ENCODE data around the gene ESYT3.

Gene ESYT3

DNA sequence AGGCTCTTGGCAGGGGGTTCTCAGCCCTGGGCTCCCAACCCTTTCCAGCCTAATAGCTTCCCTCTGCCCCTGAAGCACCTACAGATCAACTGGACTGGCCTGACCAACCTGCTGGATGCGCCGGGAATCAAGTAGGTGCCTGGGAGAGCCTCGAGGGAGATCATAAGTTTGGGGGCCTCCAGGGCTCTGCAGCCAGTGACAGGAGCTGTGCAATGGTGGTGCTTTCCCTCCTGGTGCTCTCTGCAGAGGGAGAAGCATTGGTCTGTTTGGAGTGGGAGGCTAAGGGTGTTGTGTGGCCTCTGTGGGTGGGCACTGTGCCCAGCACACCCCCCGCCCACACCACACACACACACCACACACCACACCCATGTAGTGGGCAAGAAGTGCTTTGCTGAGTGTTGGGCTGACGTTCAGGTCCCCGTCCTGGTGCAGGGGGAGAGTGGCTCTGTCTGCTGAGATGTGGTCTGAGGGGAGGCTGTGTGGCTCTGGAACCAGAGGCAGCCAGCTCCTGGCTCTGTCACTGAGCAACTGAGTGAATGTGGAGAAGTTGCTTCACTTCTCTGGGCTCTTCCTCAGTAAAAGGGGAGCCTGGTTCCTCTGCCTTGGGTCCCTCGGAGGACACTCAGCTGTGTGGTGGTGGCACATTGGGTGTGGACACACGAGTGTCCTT is 26.3 kb downstream of the ESYT3 start:
- no peak overlapping the region for H3K9ac ChIP-seq (ENCODE audit: low read length)
- H3K4me1 ChIP-seq (ENCODE audit: control insufficient read depth, insufficient read depth, low read length), result no peaks in the 10 kb centered on the region
- H3K36me3 ChIP-seq (ENCODE audit: control insufficient read depth, insufficient read depth, low read length), result no peaks in the 10 kb centered on the region
- H3K27me3 ChIP-seq (ENCODE audit: control insufficient read depth, insufficient read depth, low read length), result peaks cover 2% of the 10 kb centered on the region
- no peaks in the 10 kb centered on the region for H3K9me3 ChIP-seq (ENCODE audit: control insufficient read depth, low read length)
- H3K4me3 ChIP-seq (ENCODE audit: low read length), result no peak overlapping the region

DNA sequence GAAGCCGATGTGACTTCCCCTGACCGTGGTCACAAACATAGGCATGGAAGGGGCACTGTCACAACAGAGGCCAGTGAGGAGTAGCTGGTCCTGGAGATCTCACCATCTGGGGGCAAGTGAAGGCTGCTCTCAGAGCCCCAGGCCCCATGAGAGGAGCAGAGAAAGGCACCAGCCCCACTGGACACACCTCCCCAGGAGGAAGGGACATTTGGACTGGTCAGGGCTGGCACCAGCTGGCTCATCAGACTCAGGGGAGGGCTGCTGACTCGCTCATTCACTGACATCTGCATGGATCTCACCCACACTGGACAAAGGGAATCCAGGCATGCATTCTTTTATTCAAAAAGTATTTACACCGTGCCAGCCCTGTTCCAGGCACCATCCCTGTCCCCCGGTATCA is 26.8 kb downstream of the ESYT3 start:
- Histone ChIP-seq H3K4me1 (ENCODE audit: control insufficient read depth, insufficient read depth, low read length) (no peaks in the 10 kb centered on the region), H3K9ac (ENCODE audit: low read length) (no peak overlapping the region), H3K36me3 (ENCODE audit: control insufficient read depth, insufficient read depth, low read length) (no peaks in the 10 kb centered on the region), H3K27me3 (ENCODE audit: control insufficient read depth, insufficient read depth, low read length) (peaks cover 2% of the 10 kb centered on the region), H3K4me3 (ENCODE audit: low read length) (no peak overlapping the region), H3K9me3 (ENCODE audit: control insufficient read depth, low read length) (no peaks in the 10 kb centered on the region)

DNA sequence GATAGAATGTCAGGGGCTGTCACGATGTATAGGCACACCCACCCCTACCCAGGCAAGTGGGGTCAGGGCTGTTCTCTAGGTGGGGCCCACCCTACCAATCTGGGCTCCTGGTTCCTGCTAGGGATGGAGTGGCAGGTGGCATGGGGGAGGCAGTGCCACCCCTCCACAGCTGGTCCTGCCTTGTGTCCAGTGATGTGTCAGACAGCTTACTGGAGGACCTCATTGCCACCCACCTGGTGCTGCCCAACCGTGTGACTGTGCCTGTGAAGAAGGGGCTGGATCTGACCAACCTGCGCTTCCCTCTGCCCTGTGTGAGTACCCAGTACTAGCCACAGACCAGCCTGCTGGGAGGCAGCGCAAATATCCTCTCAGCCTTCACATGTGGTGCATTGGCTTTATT is 27.5 kb downstream of the ESYT3 start:
- Histone ChIP-seq H3K4me1 (ENCODE audit: control insufficient read depth, insufficient read depth, low read length) (no peaks in the 10 kb centered on the region), H3K4me3 (ENCODE audit: low read length) (no peak overlapping the region), H3K27me3 (ENCODE audit: control insufficient read depth, insufficient read depth, low read length) (peaks cover 2% of the 10 kb centered on the region), H3K36me3 (ENCODE audit: control insufficient read depth, insufficient read depth, low read length) (no peaks in the 10 kb centered on the region), H3K9ac (ENCODE audit: low read length) (no peak overlapping the region), H3K9me3 (ENCODE audit: control insufficient read depth, low read length) (no peaks in the 10 kb centered on the region)

DNA sequence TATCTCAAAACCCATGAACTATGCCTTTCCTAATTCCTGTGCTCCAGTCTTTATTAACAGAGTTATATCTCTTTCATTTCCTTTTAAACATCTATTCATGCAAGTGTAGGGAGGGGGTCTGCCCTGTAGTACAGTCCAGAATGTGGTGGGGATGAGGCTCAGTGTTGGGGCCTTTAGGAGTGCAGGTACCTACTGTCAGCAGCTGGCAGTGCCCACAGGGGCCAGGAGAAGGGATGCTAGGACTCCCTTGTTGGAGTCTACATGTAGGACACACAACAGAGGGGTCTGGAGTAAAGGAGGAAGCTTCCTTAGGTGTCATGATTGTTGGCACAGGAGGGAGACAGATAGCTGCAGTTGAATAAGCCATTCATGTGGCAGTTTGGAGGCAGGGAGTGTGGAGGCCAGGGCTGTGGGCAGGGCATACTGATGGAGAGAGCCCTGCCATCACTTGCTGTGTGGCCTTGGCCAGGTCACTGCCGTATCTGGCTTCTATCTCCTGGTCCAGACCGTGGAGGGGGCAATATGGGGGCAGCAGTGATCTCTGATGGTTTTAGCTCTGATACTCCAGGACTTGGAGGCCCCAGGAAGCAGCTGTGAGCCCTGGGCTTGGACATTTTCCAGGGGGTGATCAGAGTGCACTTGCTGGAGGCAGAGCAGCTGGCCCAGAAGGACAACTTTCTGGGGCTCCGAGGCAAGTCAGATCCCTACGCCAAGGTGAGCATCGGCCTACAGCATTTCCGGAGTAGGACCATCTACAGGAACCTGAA is 29.5 kb downstream of the ESYT3 start:
- Histone ChIP-seq H3K27me3 (ENCODE audit: control insufficient read depth, insufficient read depth, low read length) (peaks cover 1% of the 10 kb centered on the region), H3K4me1 (ENCODE audit: control insufficient read depth, insufficient read depth, low read length) (no peaks in the 10 kb centered on the region), H3K4me3 (ENCODE audit: low read length) (no peak overlapping the region), H3K9me3 (ENCODE audit: control insufficient read depth, low read length) (no peaks in the 10 kb centered on the region), H3K36me3 (ENCODE audit: control insufficient read depth, insufficient read depth, low read length) (no peaks in the 10 kb centered on the region), H3K9ac (ENCODE audit: low read length) (no peak overlapping the region)

DNA sequence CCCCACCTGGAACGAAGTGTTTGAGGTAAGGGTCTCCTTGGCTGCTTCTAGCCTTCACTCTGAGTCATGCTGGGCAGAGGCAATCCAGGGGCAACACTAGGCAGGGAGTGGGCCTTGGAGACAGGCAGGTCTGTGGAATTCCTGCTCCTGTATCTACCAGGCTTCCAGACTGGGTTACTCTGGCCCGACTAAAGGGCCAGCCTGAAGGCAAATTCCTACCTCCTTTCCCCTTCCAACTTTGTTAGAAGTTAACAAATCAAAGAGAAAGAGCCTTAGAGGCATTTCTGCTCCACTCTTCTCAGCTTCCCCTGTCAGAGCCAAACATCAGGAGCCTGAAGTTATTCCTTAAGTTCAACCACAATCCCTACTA is 30.1 kb downstream of the ESYT3 start:
- Histone ChIP-seq H3K4me1 (ENCODE audit: control insufficient read depth, insufficient read depth, low read length) (no peaks in the 10 kb centered on the region), H3K4me3 (ENCODE audit: low read length) (no peak overlapping the region), H3K9me3 (ENCODE audit: control insufficient read depth, low read length) (no peaks in the 10 kb centered on the region), H3K36me3 (ENCODE audit: control insufficient read depth, insufficient read depth, low read length) (no peaks in the 10 kb centered on the region), H3K27me3 (ENCODE audit: control insufficient read depth, insufficient read depth, low read length) (no peaks in the 10 kb centered on the region), H3K9ac (ENCODE audit: low read length) (no peak overlapping the region)

DNA sequence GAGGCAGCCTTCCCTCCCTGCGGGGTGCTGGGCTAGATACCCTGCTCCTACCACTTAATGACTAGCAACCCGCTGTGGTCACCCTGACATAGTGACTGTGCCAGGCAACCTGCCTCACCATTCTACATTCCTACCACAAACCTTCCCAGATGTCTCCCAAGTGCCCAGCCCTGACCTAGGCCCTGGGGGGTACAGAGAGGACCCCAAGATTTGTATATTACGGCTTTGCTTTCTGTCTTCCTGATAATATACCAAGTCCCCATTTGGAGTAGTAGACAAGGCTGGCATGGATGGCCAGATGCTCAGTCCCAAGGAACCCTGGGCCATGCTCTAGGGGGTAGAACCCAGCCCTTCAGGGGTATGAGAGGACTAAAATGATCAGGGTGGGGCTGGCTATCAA is 31.0 kb downstream of the ESYT3 start:
- H3K9me3 ChIP-seq (ENCODE audit: control insufficient read depth, low read length), result no peaks in the 10 kb centered on the region
- H3K4me1 ChIP-seq (ENCODE audit: control insufficient read depth, insufficient read depth, low read length), result no peaks in the 10 kb centered on the region
- H3K27me3 ChIP-seq (ENCODE audit: control insufficient read depth, insufficient read depth, low read length), result no peaks in the 10 kb centered on the region
- H3K9ac ChIP-seq (ENCODE audit: low read length), result no peak overlapping the region
- H3K4me3 ChIP-seq (ENCODE audit: low read length), result no peak overlapping the region
- H3K36me3 ChIP-seq (ENCODE audit: control insufficient read depth, insufficient read depth, low read length), result no peaks in the 10 kb centered on the region

DNA sequence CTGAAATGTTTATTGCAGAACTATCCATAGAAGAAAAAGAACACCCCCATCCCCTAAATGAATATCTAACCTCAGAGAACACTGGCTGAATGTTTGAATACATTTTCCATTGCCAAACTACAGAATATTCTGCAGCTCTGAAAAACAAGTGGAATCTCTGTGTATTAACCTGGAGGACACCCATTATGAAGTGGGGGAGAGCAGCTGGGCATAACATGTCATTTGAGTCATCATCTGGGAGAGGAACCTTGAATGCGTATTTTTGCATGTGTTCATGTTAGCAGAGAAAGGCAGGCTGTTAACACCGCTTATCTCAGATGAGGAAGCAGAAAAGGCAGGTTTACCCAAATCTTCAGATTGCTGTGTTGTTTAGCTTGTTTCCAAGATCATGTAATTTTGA is 31.5 kb downstream of the ESYT3 start:
- no peak overlapping the region for H3K4me3 ChIP-seq (ENCODE audit: low read length)
- H3K9me3 ChIP-seq (ENCODE audit: control insufficient read depth, low read length), result no peaks in the 10 kb centered on the region
- no peak overlapping the region for H3K9ac ChIP-seq (ENCODE audit: low read length)
- no peaks in the 10 kb centered on the region for H3K36me3 ChIP-seq (ENCODE audit: control insufficient read depth, insufficient read depth, low read length)
- H3K27me3 ChIP-seq (ENCODE audit: control insufficient read depth, insufficient read depth, low read length), result no peaks in the 10 kb centered on the region
- no peaks in the 10 kb centered on the region for H3K4me1 ChIP-seq (ENCODE audit: control insufficient read depth, insufficient read depth, low read length)

DNA sequence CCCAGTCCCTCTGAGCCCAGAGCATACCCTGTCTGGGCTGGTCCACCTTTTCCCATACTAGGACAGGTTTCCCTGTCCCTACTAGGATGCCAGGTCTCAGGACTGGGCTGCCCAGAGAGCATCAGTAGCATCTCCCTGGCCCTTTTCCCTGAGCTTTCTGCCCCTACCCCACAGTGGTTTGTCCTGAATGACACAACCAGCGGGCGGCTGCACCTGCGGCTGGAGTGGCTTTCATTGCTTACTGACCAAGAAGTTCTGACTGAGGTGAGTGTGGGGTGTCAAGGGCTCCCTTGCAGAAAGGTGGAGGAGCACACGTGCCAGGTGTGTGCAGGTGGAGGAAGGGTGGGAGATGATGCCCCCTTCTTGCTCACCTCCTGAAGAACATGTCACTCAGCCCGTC is 33.5 kb downstream of the ESYT3 start:
- no peaks in the 10 kb centered on the region for H3K9me3 ChIP-seq (ENCODE audit: control insufficient read depth, low read length)
- no peaks in the 10 kb centered on the region for H3K27me3 ChIP-seq (ENCODE audit: control insufficient read depth, insufficient read depth, low read length)
- no peak overlapping the region for H3K9ac ChIP-seq (ENCODE audit: low read length)
- H3K4me3 ChIP-seq (ENCODE audit: low read length), result no peak overlapping the region
- H3K36me3 ChIP-seq (ENCODE audit: control insufficient read depth, insufficient read depth, low read length), result no peaks in the 10 kb centered on the region
- no peaks in the 10 kb centered on the region for H3K4me1 ChIP-seq (ENCODE audit: control insufficient read depth, insufficient read depth, low read length)

DNA sequence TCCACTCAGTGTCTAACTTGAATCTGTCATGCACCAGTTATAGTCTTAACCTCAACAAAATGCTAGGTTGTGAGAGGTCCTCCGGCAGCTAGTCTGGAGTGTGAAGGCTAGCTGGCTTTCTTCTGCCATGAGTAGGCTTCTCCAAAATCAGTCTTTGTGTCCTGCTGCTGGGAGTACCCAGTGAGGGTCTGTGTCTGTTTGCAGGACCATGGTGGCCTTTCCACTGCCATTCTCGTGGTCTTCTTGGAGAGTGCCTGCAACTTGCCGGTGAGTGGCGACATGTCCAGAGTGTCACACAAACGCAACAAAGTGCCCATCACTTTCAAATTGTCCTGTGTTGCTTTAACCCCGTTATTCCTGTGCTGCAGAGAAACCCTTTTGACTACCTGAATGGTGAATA is 34.0 kb downstream of the ESYT3 start:
- Histone ChIP-seq H3K9me3 (ENCODE audit: control insufficient read depth, low read length) (no peaks in the 10 kb centered on the region), H3K27me3 (ENCODE audit: control insufficient read depth, insufficient read depth, low read length) (no peaks in the 10 kb centered on the region), H3K4me3 (ENCODE audit: low read length) (no peak overlapping the region), H3K36me3 (ENCODE audit: control insufficient read depth, insufficient read depth, low read length) (no peaks in the 10 kb centered on the region), H3K9ac (ENCODE audit: low read length) (no peak overlapping the region), H3K4me1 (ENCODE audit: control insufficient read depth, insufficient read depth, low read length) (no peaks in the 10 kb centered on the region)

DNA sequence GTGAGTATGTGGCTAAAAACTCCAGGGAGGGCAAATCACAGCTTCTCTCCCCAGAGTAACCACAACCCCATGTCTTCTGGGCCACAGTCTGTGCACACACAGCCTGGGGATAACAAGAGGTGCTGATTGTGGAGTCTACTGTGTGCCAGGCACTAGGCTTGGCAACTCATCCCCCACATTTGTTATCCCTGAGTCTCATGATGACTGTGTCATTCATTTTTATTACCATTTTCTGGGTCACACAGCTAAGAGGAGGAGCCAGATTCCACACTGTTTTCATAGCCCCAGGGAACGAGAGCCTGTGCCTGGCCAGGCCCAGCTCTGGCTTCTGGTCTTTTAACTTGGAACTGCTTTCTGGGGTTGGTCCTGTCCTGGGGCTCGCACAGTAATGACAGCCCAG is 34.5 kb downstream of the ESYT3 start:
- no peaks in the 10 kb centered on the region for H3K9me3 ChIP-seq (ENCODE audit: control insufficient read depth, low read length)
- no peaks in the 10 kb centered on the region for H3K4me1 ChIP-seq (ENCODE audit: control insufficient read depth, insufficient read depth, low read length)
- H3K9ac ChIP-seq (ENCODE audit: low read length), result no peak overlapping the region
- no peaks in the 10 kb centered on the region for H3K27me3 ChIP-seq (ENCODE audit: control insufficient read depth, insufficient read depth, low read length)
- H3K36me3 ChIP-seq (ENCODE audit: control insufficient read depth, insufficient read depth, low read length), result no peaks in the 10 kb centered on the region
- no peak overlapping the region for H3K4me3 ChIP-seq (ENCODE audit: low read length)

DNA sequence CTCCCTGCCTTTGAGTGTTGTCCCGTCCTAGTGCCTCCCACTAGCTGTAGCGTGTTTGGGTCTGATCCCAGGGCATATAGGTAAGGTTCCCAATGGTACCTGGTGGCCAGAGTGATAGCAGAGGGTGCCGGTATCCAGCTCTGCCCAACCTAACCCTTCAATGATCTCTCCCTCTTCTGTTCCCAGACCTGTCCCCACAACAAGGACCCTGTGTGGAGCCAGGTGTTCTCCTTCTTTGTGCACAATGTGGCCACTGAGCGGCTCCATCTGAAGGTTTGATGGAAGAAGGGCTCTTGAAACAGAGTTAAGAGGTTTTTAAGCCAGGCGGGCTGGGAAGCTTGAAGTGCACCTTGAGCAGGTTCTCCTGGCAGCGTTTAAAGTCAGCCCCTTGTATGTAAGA is 35.5 kb downstream of the ESYT3 start:
- H3K9me3 ChIP-seq (ENCODE audit: control insufficient read depth, low read length), result no peaks in the 10 kb centered on the region
- no peaks in the 10 kb centered on the region for H3K27me3 ChIP-seq (ENCODE audit: control insufficient read depth, insufficient read depth, low read length)
- H3K4me3 ChIP-seq (ENCODE audit: low read length), result no peak overlapping the region
- no peak overlapping the region for H3K9ac ChIP-seq (ENCODE audit: low read length)
- H3K4me1 ChIP-seq (ENCODE audit: control insufficient read depth, insufficient read depth, low read length), result no peaks in the 10 kb centered on the region
- no peaks in the 10 kb centered on the region for H3K36me3 ChIP-seq (ENCODE audit: control insufficient read depth, insufficient read depth, low read length)

DNA sequence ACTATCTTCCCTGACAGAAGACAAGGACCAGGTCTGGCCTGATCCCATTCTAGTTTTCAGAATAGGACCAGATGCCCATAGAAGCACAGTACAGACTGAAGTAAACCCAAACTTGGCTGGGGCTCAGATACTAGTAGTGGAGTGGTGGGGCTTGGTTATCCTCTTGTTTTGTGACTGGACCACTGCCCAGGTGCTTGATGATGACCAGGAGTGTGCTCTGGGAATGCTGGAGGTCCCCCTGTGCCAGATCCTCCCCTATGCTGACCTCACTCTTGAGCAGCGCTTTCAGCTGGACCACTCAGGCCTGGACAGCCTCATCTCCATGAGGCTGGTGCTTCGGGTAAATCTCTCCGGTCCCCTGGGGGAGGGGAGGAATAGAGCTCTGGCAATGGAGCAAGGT is 36.3 kb downstream of the ESYT3 start:
- no peak overlapping the region for H3K9ac ChIP-seq (ENCODE audit: low read length)
- H3K4me3 ChIP-seq (ENCODE audit: low read length), result no peak overlapping the region
- H3K36me3 ChIP-seq (ENCODE audit: control insufficient read depth, insufficient read depth, low read length), result no peaks in the 10 kb centered on the region
- H3K4me1 ChIP-seq (ENCODE audit: control insufficient read depth, insufficient read depth, low read length), result peaks cover 5% of the 10 kb centered on the region
- no peaks in the 10 kb centered on the region for H3K9me3 ChIP-seq (ENCODE audit: control insufficient read depth, low read length)
- no peaks in the 10 kb centered on the region for H3K27me3 ChIP-seq (ENCODE audit: control insufficient read depth, insufficient read depth, low read length)
